HCT116 (cell line): Measurements from ENCODE around the gene CLPX. TPM values are rescaled to one million over a fixed set of nuclear protein-coding genes. Genes with fewer than 3 reads are reported as not detected.

Experiments used
- ATAC-seq: fragments of 200-7000 bp; cut with Tn5 transposase; 2 replicates; pipeline ENCODE4 v1.9.1; 2020; ENCODE audit warnings: mild to moderate bottlenecking, moderate library complexity
- BruUV-seq: library from RNA; stranded (reverse); fragments of 400-500 nt; replicated peaks from 2 replicates; lab custom pipeline; 2021; lab: Mats Ljungman, UMichigan
- CTCF ChIA-PET: fragments of 300-600 bp; sonication (Branson Sonifier 250); formaldehyde crosslinking; loops from one replicate; lab custom pipeline; 2021; ENCODE audit warnings: antibody characterized with exemption; lab: Charles Lee
- POLR2A ChIA-PET: fragments of 300-600, 350-600 bp; sonication (Branson Sonifier 250); formaldehyde crosslinking; loops from one replicate; lab custom pipeline; 2021; ENCODE audit warnings: antibody characterized with exemption; lab: Charles Lee
- RAD21 ChIA-PET, 2 experiments: fragments of 300-600 bp; sonication (Branson Sonifier 250); formaldehyde crosslinking; loops; one replicate each; lab custom pipeline; 2023; ENCODE audit warnings: low total read pairs in 2 of 2; ENCODE audit not compliant: uncharacterized antibody in 2 of 2, unreplicated experiment in 2 of 2, low non-redundant PET in 1 of 2; lab: Charles Lee
- DNase-seq: peaks from one replicate; pipeline ENCODE4 v3.0.0-alpha.2; 2010; ENCODE audit warnings: low read depth, low spot score
- H2AFZ ChIP-seq: fragments of 200-600 bp; shearing (Covaris generic), sonication (generic); 2 replicates; pipeline ENCODE4 v1.6.1; 2017; ENCODE audit warnings: low read depth, mixed run types, mixed read lengths, antibody characterized with exemption, low read length; ENCODE audit not compliant: poor library complexity, severe bottlenecking
- H3K27ac ChIP-seq: 2 replicates; pipeline ENCODE4 v1.5.1; 2012; ENCODE audit warnings: low read depth, low read length
- H3K27me3 ChIP-seq: fragments of 200-600 bp; sonication (generic); 2 replicates; pipeline ENCODE4 v1.6.1; 2016; ENCODE audit warnings: mixed run types, low read length, mixed read lengths; ENCODE audit not compliant: insufficient read depth
- H3K36me3 ChIP-seq, 2 experiments: fragments of 200-500 bp in 1 of 2; fragments of 200-600 bp in 1 of 2; sonication (Bioruptor generic) in 1 of 2; sonication (generic) in 1 of 2; 2 replicates each; pipeline versions ENCODE4 v1.5.1 to v1.6.1; 2014 to 2016; ENCODE audit warnings: low read length in 2 of 2, inconsistent platforms in 1 of 2, mixed read lengths in 1 of 2, mixed run types in 1 of 2; ENCODE audit not compliant: insufficient read depth in 2 of 2, control insufficient read depth in 1 of 2
- H3K4me1 ChIP-seq, 2 experiments: fragments of 200-600 bp in 1 of 2; sonication (generic) in 1 of 2; 2 replicates each; pipeline versions ENCODE4 v1.5.1 to v1.6.1; 2012 to 2017; ENCODE audit warnings: low read length in 2 of 2, inconsistent platforms in 1 of 2, mild to moderate bottlenecking in 1 of 2, mixed read lengths in 1 of 2, mixed run types in 1 of 2, moderate library complexity in 1 of 2; ENCODE audit not compliant: insufficient read depth in 2 of 2, control insufficient read depth in 1 of 2
- H3K4me2 ChIP-seq: fragments of 200-600 bp; sonication (generic); 2 replicates; pipeline ENCODE4 v1.6.1; 2017; ENCODE audit warnings: mixed run types, low read length, mixed read lengths
- H3K4me3 ChIP-seq, 2 experiments: fragments of 200-600 bp in 1 of 2; sonication (generic) in 1 of 2; replicated peaks in 1 of 2; 2 replicates each; pipeline ENCODE4 v1.5.1; 2011 to 2016; ENCODE audit warnings: low read length in 2 of 2, control low read depth in 1 of 2, low read depth in 1 of 2, mild to moderate bottlenecking in 1 of 2, mixed read lengths in 1 of 2, mixed run types in 1 of 2
- H3K79me2 ChIP-seq: fragments of 200-600 bp; sonication (generic); 2 replicates; pipeline ENCODE4 v1.6.1; 2017; ENCODE audit warnings: mild to moderate bottlenecking, mixed run types, low read length, moderate library complexity, mixed read lengths; ENCODE audit not compliant: insufficient read depth
- H3K9ac ChIP-seq: fragments of 200-600 bp; sonication (generic); 2 replicates; pipeline ENCODE4 v1.6.1; 2016; ENCODE audit warnings: low read length, mixed read lengths
- H3K9me2 ChIP-seq: fragments of 200-600 bp; sonication (generic), shearing (Covaris generic); 2 replicates; pipeline ENCODE4 v1.6.1; 2017; ENCODE audit warnings: mixed run types, mild to moderate bottlenecking, moderate library complexity; ENCODE audit not compliant: insufficient read depth
- H3K9me3 ChIP-seq, 2 experiments: fragments of 200-500 bp in 1 of 2; fragments of 200-600 bp in 1 of 2; sonication (Bioruptor generic) in 1 of 2; sonication (generic) in 1 of 2; 2 replicates each; pipeline ENCODE4 v1.6.1; 2014 to 2017; ENCODE audit warnings: low read length in 2 of 2, mixed read lengths in 2 of 2, inconsistent platforms in 1 of 2, low read depth in 1 of 2, mild to moderate bottlenecking in 1 of 2, mixed run types in 1 of 2, moderate library complexity in 1 of 2; ENCODE audit not compliant: control insufficient read depth in 1 of 2, insufficient read depth in 1 of 2
- H4K20me1 ChIP-seq: fragments of 200-600 bp; sonication (generic), shearing (Covaris generic); 2 replicates; pipeline ENCODE4 v1.6.1; 2017; ENCODE audit warnings: mixed run types, mild to moderate bottlenecking, moderate library complexity; ENCODE audit not compliant: insufficient read depth
- CBX3 ChIP-seq: IDR thresholded peaks from 2 replicates; pipeline ENCODE4 v1.6.1; 2012; ENCODE audit warnings: low read depth
- CTCF ChIP-seq, 3 experiments: fragments of 200-600 bp in 1 of 3; sonication (generic) in 1 of 3; IDR thresholded peaks in 2 of 3; conservative IDR thresholded peaks in 1 of 3; 2 replicates each; pipeline ENCODE4 v1.5.1; 2012 to 2017; ENCODE audit warnings: low read depth in 2 of 3, low read length in 2 of 3, antibody characterized with exemption in 1 of 3, borderline replicate concordance in 1 of 3, control low read depth in 1 of 3, mild to moderate bottlenecking in 1 of 3, mixed read lengths in 1 of 3, mixed run types in 1 of 3, moderate library complexity in 1 of 3; ENCODE audit not compliant: insufficient read depth in 1 of 3
- EZH2phosphoT487 ChIP-seq: fragments of 200-600 bp; IDR thresholded peaks from 2 replicates; pipeline ENCODE4 v1.6.1; 2018; ENCODE audit warnings: antibody characterized with exemption, borderline replicate concordance
- FOSL1 ChIP-seq: IDR thresholded peaks from 2 replicates; pipeline ENCODE4 v1.6.1; 2012; ENCODE audit warnings: low read depth
- REST ChIP-seq: IDR thresholded peaks from 2 replicates; pipeline ENCODE4 v1.6.1; 2012; ENCODE audit warnings: low read depth
- ZBTB33 ChIP-seq: IDR thresholded peaks from 2 replicates; pipeline ENCODE4 v1.6.1; 2011; ENCODE audit warnings: mild to moderate bottlenecking, low read length, moderate library complexity; ENCODE audit not compliant: insufficient replicate concordance; ENCODE audit errors: extremely low read depth
- intact Hi-C: fragments of 100-400 bp; cut with micrococcal nuclease; formaldehyde crosslinking; loops from 2 replicates; pipeline ENCODE4 v1.10.0; 2022
- total RNA-seq: library from RNA; stranded (reverse); gene quantifications from one replicate; pipeline ENCODE4 v1.2.1, GENCODE V29; 2021; ENCODE audit not compliant: unreplicated experiment

The CLPX gene
- total RNA-seq, 1 experiment from 2014 or later: 64.1 TPM

- Histone ChIP-seq H3K4me1 (peaks cover 7 to 13% of the 10 kb centered on the region in 2 experiments; a peak in 3 of 4 replicates), H3K4me2 (peak overlapping the region; percentile 76), H4K20me1 (no peaks in the 10 kb centered on the region), H3K9me2 (no peaks in the 10 kb centered on the region), H3K4me3 (peak overlapping the region; percentile 74 to 80), H3K27ac (no peak overlapping the region), H3K79me2 (peaks cover 29% of the 10 kb centered on the region), H3K9ac (peak overlapping the region; percentile 87)
- no TSS peak for BruUV-seq
- RAD21 ChIA-PET: no interaction called here
- ATAC-seq (no peak), DNase-seq (no peak)
- intact Hi-C loops: loop anchor here (5.0 kb wide), 1 partner anchor 163 kb away; the partner anchor contains the start of gene RNU5A-1
- TF ChIP-seq EZH2phosphoT487: no peak
- no peak for TF ChIP-seq FOSL1
- TF ChIP-seq ZBTB33: no peak
- TF ChIP-seq REST: no peak
- TF ChIP-seq CTCF (IDR thresholded peaks at IDR 0.05 in 2 of 3, conservative IDR thresholded peaks at IDR 0.05 in 1 of 3; ENCODE audit: borderline replicate concordance in 1 of 3, insufficient read depth in 1 of 3, low read depth in 2 of 3, low read length in 2 of 3): no peak
- no peak for TF ChIP-seq CBX3
- TF ChIP-seq, all 23 proteins: peak for 0
- Histone ChIP-seq H3K27me3 (no peaks in the 10 kb centered on the region), H3K36me3 (peaks cover 0 to 3% of the 10 kb centered on the region in 2 experiments; a peak in 1 of 4 replicates), H2AFZ (no peak overlapping the region), H3K9me3 (peaks cover 3 to 4% of the 10 kb centered on the region in 2 experiments; a peak in 1 of 4 replicates)
- ChIA-PET CTCF (interaction anchor here (0.9 kb wide), 1 partner anchor 102 kb away, joined by 3 read pairs; no protein-coding TSS in a partner anchor), POLR2A (interaction anchor here (0.8 to 1.1 kb wide), 2 partner anchors 51 to 170 kb away, joined by 5 to 7 read pairs; partner anchors contain the start of genes CLPX and RNU5B-1)
These were observed 50.6 kb downstream of the CLPX start for GRCh38 chr15:65134538-65134937.
